Dermis blood vessel endothelial cell (primary cell): ENCODE results near the gene MYBPC3. TPM values are rescaled to one million over a fixed set of nuclear protein-coding genes. Genes with fewer than 3 reads are reported as not detected.
"Not testable (repeated sequence)": the region's sequence is repeated elsewhere in the genome, so short reads cannot be mapped to it uniquely, and the experiment has no call there.

Source experiments
- DNase-seq: peaks from one replicate; pipeline ENCODE4 v3.0.0; 2010
- total RNA-seq: library from RNA; depleted of rRNA; stranded (reverse); fragments of >200 nt; gene quantifications from 2 replicates; pipeline ENCODE4 v1.2.3, GENCODE V29; 2014

Gene MYBPC3
- total RNA-seq, 1 donor from 2014 or later, result not detected

DNA sequence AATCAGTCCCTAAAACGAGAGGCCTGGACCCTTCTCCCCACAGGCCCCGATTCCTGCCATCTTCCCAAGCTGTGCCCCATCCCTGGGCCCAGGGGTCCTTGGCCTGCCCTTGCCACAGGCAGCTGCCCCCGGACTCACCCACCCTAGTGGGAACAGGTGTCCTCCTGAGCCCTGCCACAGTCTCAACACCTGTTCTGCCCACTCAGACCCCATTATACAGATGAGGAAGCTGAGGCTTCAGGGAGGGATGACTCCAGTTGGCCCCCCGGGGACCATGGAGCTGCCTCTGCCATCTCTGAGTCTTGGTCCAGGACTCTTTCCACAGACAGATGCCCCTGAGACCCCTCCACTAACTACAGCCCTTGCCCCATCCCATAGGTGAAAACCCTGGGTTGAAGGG lies 15.9 kb downstream of the MYBPC3 start:
- DNase-seq, result no peak

DNA sequence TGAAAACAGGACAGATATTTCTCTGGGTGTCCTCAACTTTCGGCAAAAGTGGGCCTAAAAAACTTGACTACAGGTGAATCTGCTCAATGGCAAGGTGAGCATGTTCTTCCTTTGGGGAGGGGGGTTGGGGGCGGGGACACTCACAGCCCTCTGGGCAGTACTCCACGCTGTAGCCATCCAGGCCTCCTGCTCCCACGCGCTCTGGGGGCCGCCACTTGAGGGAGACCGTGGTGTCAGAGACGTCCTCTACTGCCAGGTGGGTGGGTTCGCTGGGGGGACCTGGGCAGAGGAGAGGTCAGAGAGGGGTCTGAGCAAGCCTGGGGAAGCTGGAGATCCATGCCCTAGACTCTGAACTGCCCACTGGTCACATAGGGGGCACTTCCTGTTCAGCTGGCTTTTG lies 16.8 kb downstream of the MYBPC3 start:
- no peak for DNase-seq

DNA sequence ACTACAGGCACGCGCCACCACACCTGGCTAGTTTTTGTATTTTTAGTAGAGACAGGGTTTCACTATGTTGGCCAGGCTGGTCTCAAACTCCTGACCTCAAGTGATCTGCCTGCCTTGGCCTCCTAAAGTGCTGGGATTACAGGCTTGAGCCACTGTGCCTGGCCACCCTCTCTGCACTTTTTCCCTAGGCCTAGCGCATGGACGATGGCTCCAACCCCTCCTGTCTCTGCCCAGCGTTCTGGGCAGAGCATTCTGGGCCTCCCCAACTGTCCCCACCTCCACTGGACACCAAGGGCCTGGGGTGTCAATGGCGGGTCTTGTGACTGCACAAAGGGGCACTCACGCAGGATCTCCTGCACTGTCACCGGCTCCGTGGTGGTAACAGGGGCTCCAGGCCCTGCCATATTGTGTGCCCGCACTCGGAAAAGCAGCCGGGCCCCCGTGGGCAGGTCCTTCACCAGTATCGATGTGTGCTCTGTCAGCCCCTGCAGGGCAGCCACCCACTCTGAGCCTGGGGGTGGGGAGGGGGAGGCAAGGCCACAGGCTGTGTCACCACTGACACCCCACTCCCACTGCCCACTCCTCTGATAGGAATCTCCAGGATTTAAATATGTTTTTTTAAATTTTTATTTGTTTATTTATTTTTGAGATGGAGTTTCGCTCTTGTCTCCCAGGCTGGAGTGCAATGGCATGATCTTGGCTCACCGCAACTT lies 17.6 kb downstream of the MYBPC3 start:
- not testable (repeated sequence) for DNase-seq

DNA sequence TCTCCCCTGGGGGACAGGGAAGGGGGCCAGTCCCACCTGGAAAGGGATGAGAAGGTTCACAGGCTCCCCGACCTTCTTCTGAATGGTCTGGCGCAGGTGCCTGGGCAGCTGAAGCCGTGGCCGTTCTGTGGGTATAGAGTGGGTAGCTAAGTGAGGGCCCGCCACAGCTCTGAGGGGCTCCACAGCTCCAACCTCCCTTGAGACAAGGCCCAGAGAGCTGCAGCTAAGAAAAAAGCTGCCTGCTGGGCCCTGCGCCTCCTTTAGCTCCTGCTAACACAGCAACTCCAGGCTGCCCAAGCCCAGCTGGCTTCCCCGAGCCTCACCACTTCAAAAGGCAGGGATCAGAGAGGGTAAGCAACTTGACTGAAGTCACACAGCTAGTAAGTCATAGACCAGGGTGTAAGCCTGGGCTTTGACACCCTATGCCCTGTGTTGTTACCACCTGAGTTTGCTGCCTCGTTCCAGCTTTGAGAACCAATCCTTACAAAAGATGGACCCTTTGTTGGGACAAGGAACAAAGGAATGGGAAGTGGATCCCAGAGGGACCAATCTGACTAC lies 18.5 kb downstream of the MYBPC3 start:
- DNase-seq, result no peak

DNA sequence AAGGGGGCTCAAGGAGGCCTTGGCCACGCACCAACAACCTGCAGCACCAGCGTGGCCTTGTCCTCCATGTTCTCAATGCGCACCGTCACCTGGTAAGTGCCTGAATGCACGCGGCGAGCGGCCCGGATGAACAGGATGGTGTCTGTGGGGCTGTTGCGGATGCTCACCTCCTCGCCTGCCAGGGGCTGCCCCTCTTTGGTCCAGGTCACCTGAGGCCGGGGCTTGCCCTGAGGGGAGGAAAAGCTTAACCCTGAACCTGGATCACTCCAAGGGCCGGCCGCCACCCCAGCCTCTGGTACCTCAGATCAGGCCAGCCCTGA lies 19.0 kb downstream of the MYBPC3 start:
- no peak for DNase-seq

DNA sequence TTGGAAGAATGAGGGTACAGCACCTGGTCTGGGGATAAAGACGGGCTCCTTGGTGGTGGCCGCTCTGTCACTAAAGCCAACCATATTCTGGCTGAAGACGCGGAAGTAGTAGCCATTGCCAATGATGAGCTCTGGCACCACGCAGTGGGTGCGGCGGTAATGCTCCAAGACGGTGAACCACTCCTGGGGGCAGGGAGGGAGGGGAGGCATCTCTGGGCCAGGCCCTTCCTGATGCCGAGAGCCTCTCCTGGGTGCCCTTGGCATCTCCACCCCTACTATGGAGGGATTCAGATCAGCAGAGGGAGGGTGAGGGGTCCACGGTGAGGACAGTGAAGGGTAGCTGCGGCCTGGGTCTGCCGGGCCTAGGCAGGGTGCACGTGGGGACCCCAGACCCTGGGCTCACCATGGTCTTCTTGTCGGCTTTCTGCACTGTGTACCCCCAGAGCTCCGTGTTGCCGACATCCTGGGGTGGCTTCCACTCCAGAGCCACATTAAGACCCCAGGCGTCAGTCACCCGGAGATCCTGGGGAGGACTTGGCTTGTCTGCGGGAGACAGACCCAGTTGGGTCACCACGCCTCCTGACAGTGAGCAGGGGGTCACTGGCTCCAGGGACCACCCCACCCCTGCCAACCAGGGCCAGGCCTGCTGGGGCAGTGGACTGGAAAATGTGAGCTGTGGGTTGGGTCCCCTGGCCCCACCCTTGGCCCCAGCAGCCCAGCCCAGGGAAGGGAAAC lies 19.5 kb downstream of the MYBPC3 start:
- no peak for DNase-seq

DNA sequence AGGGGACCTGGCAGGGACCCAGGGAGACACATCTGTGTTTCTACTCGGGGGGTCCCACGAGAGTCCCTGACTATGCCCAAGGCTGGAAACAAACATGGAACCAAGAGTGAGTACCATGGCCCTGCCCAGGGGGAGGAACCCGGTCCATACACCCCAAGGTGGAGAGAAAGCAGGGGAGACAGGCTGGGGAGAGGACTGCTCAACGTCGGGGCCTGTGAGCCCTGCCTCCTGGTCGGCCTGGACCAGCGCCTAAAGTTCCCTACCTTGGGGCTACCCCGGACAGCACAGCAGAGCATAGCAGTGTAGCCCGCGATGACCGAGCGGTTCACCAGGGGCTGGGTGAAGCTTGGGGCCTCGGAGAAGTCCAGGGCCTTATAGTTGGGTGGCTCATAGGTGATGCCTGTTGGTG lies 20.2 kb downstream of the MYBPC3 start:
- no peak for DNase-seq

DNA sequence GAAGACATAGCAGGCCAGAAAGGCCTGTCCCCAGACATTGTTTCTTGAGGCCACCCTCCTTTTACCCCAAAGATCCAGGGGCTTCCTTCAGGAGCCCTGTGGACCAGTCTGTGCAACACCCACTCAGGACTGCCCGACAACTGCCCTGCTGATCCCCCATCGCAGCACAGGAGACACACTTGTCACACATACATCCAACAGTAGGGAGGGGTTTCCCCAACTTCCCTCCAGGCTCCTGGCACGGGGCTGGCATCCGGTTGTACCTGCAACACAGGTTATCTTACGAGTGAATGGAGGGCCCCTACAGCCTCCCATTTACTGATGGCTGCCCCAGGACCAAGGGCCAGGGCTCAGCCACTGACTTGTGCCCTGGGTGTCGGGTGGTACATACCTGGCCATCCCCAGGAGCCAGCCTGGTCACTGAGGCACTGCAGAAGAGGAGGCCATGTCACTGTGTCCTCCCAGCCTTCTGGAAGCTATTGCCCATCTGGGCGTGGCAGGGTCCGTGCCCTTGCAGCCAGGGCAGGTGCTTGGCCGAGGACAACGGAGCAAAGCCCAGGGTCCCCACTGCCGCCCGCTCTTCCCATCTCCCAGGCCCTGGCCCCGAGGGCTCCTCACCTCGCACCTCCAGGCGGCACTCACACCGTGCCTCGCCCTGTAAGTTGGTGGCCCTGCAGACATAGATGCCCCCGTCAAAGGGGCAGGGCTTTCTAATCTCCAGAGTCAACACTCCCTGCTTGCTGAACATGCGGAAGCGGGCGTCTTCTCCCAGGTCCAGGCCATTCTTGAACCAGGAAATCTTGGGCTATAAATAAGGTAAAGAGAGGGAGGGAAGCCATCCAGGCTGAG lies 20.8 kb downstream of the MYBPC3 start:
- no peak for DNase-seq

DNA sequence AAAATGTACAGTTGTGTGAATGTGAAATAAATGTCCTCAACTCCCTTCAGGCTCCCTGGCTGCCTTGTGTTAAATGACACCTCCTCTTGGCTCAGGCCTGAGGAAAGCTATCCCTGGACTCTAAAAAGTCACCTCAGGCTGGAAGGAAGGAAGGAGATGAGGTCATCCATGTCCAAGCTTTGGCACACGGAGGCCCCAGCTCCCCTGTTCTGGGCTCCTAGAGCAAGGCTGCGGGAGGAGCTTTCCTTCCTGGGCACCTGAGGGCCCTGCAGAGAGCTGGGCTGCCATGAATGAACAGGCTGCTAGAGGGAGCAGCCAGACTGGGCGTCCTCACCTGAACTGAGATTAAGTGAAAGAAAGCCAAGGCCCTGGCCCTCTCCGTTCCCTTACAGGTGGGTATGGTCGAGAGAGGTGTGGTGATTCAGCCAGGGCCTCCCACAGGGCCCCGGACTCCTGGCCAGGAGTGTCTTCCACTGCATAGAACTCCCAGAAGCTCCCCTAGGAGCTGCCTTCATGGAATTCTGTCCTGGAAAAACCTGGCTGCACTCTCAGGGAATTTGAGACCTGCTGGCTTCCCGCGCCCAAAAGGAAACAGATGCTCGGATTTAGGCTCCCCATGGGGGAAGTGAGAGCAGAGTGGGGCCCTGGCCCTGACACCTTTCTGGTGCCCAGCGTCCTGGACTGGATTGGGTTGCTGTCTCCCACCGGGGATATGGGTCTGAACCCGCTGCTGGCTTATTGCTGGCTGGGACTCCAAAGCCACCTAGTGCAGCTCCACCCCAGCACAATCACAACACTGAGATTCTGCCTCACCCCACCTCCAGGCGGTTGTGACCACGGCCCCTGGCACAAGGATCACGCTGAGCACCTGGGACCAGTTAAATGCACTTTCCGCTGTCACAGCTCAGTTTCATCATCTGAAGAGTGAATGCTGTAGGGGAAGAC lies 22.2 kb downstream of the MYBPC3 start:
- DNase-seq, result peak; percentile 76

DNA sequence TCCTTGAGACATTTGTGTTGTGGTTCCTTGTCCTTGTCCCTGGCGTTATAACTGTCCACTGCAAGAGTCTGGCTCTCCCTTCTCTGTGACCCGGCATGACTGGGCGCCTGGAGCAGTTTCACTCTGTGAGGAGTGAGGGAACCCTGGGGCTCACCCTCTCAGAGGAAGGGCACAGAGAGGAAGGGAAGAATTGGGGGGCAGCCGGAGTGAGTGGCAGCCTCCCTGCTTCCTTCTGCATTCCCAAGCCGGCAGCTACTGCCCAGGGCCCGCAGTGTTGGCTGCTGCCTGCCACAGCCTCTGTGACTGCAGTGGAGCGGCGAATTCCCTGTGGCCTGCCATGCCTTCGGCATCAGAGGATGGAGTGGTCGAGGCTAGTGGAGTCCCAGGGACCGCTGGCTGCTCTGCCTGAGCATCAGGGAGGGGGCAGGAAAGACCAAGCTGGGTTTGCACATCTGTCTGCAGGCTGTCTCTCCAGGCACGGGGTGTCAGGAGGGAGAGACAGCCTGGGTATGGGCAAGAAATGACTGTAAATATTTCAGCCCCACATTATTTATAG lies 23.0 kb downstream of the MYBPC3 start:
- DNase-seq, result peak; percentile 9

DNA sequence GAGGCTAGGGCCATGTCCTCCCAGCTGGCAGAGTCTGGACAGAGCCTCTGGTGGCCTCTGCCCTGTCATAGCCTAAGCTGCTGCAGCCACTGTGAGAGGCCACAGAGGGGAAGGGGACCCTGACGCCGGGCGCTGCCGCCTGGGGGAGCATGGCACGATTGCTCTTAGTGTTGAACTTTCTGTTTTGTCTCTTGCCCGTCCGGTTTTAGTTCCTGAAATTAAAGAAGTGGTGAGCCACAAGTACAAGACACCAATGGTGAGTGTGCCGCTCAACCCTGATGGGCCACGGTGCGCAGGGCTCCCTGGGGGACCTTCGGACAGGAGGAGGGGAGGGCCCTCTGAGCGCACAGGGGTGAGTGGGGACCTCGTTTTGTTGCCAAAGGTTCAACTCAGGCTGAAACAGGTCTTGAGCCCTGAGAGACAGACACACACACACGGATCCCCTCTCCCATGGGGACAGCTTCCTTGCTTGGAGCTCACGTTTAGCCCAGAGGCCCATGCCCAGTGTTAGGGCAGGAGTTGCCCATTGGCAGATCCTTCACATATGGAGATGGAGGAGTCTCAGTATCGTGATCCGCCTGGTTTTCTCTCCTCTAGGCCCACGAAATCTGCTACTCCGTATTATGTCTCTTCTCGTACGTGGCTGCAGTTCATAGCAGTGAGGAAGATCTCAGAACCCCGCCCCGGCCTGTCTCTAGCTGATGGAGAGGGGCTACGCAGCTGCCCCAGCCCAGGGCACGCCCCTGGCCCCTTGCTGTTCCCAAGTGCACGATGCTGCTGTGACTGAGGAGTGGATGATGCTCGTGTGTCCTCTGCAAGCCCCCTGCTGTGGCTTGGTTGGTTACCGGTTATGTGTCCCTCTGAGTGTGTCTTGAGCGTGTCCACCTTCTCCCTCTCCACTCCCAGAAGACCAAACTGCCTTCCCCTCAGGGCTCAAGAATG lies 23.8 kb downstream of the MYBPC3 start:
- no peak for DNase-seq

DNA sequence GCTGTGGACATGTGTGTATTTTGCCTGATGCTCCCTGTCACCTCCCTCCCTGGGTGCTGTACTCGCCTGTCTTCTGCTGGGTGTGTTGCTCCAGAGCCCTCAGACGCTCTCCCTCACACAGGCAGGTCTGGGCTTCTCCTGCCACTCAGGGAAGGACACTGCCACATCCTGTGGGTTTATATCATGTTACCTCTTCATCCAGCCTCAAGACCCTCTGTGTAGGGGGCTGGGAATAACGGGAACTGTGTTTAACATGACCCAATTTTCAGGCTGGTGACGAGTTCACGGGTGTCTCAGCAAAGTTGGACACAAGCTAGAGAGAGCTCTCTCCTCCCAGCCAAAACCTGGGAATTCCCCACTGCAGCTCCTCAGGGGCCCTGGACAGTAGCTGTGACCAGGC lies 24.6 kb downstream of the MYBPC3 start:
- DNase-seq, result no peak

DNA sequence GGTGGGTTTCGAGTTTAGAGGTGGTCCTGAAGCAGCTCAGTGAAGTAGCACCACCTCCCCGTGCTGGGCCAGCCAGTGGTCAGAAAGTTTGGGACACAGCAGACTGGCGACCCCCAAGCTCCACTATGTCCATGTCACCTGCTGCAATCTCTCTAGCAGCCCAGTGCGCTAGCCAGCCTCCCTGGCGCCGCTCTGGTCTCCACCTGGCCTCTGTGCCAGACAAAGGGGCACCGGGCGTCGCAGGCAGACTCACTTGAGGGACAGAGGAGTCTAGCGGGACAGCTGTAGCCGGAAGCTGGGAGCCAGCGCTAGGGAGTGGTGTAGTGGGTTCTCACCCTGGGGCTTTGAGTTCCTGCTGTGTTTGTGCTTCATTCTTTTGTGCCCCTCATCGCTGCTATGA lies 25.5 kb downstream of the MYBPC3 start:
- no peak for DNase-seq

DNA sequence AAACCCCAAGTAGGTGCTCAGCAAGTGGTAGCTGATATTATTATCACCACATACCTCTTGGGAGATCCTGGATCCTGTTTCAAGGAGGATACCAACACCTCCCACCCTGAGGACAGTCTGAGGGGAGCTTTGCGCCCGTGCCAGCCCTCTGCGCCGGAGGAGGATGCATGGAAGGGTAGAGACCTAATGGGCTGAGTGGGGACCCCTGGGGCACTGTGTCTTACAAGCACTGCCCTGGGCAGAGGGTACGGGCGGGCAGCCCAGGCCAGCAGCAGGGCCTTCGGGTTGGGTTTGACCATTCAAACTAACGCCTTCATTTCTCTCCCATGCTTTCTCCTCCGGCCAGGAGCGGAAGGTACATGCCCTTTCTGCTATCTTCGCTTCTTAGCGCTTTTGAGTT lies 26.3 kb downstream of the MYBPC3 start:
- DNase-seq, result no peak

DNA sequence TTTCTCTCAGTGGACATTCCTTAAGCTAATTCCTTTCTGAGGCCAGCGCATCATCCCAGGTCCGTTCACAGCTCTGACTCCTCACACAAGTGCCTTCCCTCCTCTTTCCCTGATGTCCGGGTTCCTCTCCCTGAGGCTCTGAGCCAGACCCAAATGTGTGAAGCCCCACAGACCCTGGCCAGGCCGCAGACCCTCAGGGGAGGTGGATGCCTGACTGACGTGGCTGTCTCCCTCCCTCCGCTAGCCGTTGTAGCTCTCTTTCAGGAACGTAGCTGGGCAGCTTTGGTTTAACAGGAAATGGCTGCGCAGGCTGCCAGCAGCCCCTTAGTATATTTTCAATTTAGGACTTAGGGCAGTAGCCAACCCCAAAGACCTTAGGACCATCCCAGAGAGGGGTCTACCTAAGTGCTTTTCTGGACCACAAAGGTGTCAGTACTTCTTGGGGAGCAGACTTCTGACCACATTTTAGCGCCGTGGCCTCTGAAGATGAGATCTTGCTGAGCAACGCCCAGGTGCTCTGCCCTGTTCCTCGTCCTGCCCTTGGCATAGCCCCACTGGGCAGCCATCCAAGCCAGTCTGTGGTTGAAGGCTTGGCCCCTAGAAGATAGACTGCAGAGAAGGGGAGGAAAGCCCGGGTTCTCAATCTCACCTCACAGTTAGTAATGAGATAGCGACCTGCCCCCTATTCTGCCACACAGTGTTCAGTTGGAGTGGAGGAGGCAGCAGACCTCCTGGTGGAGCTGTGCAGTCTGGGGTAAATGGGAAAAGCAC lies 27.0 kb downstream of the MYBPC3 start:
- DNase-seq, result no peak

DNA sequence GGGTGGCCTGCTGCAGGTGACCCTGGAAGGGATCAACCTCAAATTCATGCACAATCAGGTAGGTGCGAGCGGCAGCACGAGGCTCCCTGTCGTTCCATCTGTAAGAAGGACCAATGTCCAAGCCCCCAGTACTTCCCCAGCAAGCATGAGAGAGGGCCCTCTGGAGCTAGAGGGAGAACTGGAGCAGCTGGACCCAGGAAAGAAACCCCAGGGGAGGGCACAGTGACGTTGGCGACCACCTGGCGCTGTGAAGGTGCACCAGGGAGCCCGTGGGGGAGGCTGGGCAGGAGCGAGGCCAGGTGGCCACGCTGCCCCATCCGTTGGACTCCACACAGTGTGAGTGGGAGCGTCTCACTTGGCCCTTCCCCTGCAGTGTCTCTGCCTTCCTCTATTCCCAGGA lies 28.0 kb downstream of the MYBPC3 start:
- DNase-seq, result no peak

DNA sequence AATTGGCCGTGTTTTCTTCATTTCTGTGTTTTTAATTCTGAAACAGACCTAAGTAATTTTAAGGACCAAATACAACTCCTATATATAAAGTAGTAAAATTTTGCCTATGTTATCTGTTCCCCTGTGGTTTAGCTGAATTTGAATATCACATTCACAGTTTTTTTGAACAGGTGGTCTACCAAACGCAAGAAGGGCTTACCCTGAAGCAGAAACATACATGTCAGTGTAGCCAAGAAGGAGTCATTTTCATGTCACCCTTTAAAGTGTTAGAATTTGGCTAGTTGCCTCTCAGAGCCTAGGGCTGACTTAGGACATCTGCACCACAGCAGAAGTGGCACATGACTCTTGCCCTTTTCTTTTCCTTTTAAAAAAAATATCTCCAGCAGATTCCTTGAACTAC lies 34.3 kb downstream of the MYBPC3 start:
- DNase-seq, result no peak

DNA sequence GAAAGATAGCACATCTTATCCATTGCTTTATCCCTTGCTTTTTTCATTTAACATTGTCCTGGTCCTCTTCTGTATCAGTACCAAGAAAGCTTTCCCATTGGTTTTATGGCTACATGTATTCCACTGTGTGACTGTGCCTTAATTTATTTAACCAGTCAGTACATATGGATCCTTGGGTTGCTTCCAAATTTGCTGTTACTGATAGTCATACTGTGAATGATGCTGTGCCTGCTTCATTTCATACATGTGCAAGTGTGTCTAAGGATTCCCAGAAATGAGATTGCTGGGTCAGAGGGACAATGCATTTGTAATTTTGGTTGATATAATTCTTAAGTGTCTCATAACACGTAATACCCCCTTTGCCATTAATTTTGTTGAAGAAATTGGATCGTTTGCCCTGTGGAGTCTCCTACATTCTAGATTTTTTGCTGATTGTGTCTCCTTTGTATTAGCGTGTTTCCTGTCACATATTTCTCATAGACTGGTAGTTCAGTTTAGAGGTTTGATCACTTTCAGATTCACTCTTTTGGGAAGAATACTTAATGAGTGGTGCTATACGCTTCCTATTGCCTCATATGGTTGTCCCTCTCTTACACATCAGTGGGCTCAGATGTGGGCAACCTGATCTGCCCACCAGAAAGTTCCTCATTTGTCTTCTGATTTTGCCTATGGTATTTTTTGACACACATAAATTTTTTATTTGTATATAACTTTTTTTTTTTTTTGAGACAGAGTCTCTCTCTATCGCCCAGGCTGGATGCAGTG lies 35.3 kb downstream of the MYBPC3 start:
- DNase-seq, result no peak

DNA sequence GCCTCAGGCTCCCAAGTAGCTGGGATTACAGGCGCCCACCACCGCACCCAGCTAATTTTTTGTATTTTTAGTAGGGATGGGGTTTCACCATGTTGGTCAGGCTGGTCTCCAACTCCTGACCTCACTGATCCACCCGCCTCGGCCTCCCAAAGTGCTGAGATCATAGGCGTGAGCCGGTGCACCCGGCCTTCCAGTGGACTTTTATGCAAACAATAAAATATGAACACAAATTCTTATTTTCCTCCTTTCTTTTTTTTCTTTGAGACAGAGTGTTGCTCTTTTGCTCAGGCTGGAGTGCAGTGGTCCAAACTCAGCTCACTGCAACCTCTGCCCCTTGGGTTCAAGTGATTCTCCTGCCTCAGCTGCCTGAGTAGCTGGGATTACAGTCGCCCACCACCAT lies 36.0 kb downstream of the MYBPC3 start:
- DNase-seq, result not testable (repeated sequence)
